SK-N-MC (cell line): ENCODE data around the gene KISS1.
A peak's percentile ranks its signal among the peaks of the same experiment; 100 is the strongest.

Experiments used
- DNase-seq: peaks from one replicate; pipeline ENCODE4 v3.0.0-alpha.2; 2011; ENCODE audit warnings: low read depth, low spot score
- H3K27ac ChIP-seq: fragments of 200-600 bp; sonication (generic); 2 replicates; pipeline ENCODE4 v1.5.1; 2016; ENCODE audit warnings: mixed run types
- H3K36me3 ChIP-seq: fragments of 200-600 bp; sonication (generic); 2 replicates; pipeline ENCODE4 v1.6.1; 2017; ENCODE audit warnings: antibody characterized with exemption, low read length, mixed read lengths; ENCODE audit not compliant: insufficient read depth
- H3K4me3 ChIP-seq: fragments of 200-600 bp; sonication (generic); 2 replicates; pipeline ENCODE4 v1.5.1; 2016
- H3K9ac ChIP-seq: fragments of 200-600 bp; sonication (generic); 2 replicates; pipeline ENCODE4 v1.8.0; 2017; ENCODE audit warnings: mixed run types, mixed read lengths; ENCODE audit not compliant: insufficient read length
- H3K9me3 ChIP-seq: fragments of 200-600 bp; sonication (generic); 2 replicates; pipeline ENCODE4 v1.6.1; 2017; ENCODE audit warnings: low read depth, mild to moderate bottlenecking, antibody characterized with exemption, low read length, moderate library complexity, mixed read lengths
- EZH2 ChIP-seq: fragments of 200-600 bp; sonication (generic); IDR thresholded peaks from one replicate; pipeline ENCODE4 v1.6.1; 2017; ENCODE audit warnings: antibody characterized with exemption
- FOXP2 ChIP-seq: optimal IDR thresholded peaks from 2 replicates; pipeline ENCODE3; 2011; ENCODE audit warnings: mild to moderate bottlenecking, moderate library complexity; ENCODE audit not compliant: insufficient read depth; ENCODE audit errors: extremely low read length, control extremely low read depth
- POLR2AphosphoS5 ChIP-seq: IDR thresholded peaks from 2 replicates; pipeline ENCODE4 v1.6.1; 2012; ENCODE audit warnings: mild to moderate bottlenecking, low read depth, low read length, borderline replicate concordance

The KISS1 gene

DNA sequence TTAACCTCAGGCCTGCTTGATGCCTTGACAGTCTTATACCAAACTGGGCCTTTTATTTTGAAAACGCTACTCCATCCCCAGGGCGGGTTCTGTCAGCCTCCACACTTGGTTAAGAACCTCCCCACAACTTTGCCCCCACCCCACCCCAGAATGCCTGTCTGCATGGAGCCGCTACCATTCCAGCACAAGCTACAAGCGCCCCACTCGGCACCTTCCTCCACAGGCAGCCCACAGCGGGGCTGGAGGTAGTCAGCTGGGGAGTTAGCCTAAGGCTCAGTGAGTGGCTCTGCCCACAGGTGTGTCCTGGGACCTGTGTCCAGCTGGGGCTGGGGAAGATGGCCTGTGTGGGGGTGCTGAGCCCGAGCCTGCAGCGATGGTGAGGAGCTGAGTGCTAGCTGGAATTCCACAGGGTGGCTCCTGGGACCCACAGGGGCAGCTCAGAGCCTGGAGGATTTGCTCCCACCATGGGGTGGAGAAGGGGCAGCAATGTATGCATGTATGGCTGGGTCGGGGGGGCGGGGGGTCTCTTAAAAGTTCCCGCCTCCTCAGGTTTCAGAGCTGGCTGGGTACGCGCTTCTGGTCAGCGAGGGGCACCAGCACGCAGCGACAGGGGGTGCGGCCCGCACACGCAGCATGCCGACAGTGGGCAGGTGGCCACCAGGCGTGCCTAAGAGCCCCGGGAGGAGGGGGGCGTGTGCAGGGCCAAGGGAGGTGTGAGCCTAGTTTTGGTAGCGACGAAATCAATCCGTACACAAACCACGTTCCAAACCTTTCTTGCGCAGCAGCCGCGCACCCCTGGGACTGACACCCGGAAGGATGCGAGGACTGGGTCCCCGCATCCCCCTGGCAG is 45.4 kb downstream of the KISS1 start:
- no peak overlapping the region for H3K27ac ChIP-seq
- H3K9me3 ChIP-seq = no peaks in the 10 kb centered on the region
- peak overlapping the region; percentile 85 for H3K4me3 ChIP-seq
- DNase-seq = no peak
- H3K36me3 ChIP-seq = no peaks in the 10 kb centered on the region
- TF ChIP-seq POLR2AphosphoS5 = no peak
- H3K9ac ChIP-seq = peak overlapping the region; percentile 68

- Histone ChIP-seq H3K9ac (no peak overlapping the region), H3K36me3 (no peaks in the 10 kb centered on the region), H3K27ac (no peak overlapping the region), H3K4me3 (no peak overlapping the region), H3K9me3 (no peaks in the 10 kb centered on the region)
- TF ChIP-seq FOXP2 (no peak), EZH2 (no peak), POLR2AphosphoS5 (no peak)
- no peak for DNase-seq
Observed at GRCh38 chr1:204149635-204150565, 46.4 kb downstream of the KISS1 start.

DNA sequence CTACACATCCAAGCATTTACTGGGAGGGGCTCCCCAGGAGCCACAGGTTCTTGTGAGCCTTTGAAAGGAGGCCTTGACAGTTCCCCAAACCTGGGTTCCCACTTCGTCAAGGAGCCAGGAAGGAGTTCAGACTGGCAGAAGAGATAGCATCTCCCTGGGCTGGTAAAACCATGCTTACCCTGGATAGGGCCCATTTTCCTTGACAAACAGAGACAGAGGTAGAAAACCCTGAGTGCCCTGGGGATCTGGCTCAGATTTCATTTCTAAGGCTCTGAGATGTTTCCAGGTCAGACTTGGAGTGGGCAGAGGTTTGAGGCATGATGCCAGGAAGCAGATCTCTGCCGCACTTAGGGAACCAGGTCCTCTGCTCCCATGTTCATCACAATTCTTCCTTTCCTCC is 47.2 kb downstream of the KISS1 start:
- no peak overlapping the region for H3K9ac ChIP-seq
- H3K9me3 ChIP-seq = no peaks in the 10 kb centered on the region
- no peak overlapping the region for H3K27ac ChIP-seq

GRCh38 chr1:204147406-204148383 is 48.6 kb downstream of the KISS1 start:
- no peak for TF ChIP-seq POLR2AphosphoS5
- TF ChIP-seq EZH2 = no peak
- no peak for TF ChIP-seq FOXP2
- Histone ChIP-seq H3K4me3 (no peak overlapping the region), H3K27ac (no peak overlapping the region), H3K9ac (no peak overlapping the region), H3K36me3 (no peaks in the 10 kb centered on the region), H3K9me3 (no peaks in the 10 kb centered on the region)
- DNase-seq = no peak

More for the DNA sequence above, 47.2 kb downstream of the KISS1 start:
- H3K36me3 ChIP-seq = no peaks in the 10 kb centered on the region
- no peak overlapping the region for H3K4me3 ChIP-seq
- no peak for DNase-seq
- TF ChIP-seq POLR2AphosphoS5 (no peak), FOXP2 (no peak), EZH2 (no peak)

DNA sequence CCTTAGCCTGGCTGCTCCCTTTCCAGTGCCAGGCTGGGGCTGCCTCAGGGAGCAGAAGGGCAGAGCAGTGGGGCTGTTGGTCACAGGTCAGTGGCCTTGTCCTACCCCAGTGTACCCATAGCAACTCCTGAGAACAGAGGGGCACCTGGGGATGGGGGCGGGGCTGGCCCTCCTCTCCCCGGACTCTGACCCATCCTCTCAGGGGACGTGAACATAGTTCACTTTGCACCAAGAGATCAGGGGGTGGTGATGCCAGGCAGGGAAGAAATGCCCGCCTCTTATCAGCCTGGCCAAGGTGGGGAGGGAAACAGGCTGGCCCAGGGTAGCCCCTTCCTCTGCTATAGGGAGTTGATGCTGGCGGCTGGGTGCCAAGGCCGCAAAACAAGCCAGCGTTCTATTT is 49.3 kb downstream of the KISS1 start:
- TF ChIP-seq POLR2AphosphoS5 = no peak
- TF ChIP-seq EZH2 = no peak
- TF ChIP-seq FOXP2 = no peak
- no peaks in the 10 kb centered on the region for H3K9me3 ChIP-seq
- no peak for DNase-seq
- no peak overlapping the region for H3K9ac ChIP-seq
- no peak overlapping the region for H3K4me3 ChIP-seq
- no peak overlapping the region for H3K27ac ChIP-seq
- H3K36me3 ChIP-seq = no peaks in the 10 kb centered on the region

GRCh38 chr1:204146309-204146708 is 50.0 kb downstream of the KISS1 start:
- TF ChIP-seq POLR2AphosphoS5 = no peak
- no peak for TF ChIP-seq EZH2
- TF ChIP-seq FOXP2 = no peak
- no peak overlapping the region for H3K4me3 ChIP-seq
- H3K9me3 ChIP-seq = no peaks in the 10 kb centered on the region
- H3K27ac ChIP-seq = no peak overlapping the region
- no peak for DNase-seq
- H3K36me3 ChIP-seq = no peaks in the 10 kb centered on the region
- H3K9ac ChIP-seq = no peak overlapping the region

- Histone ChIP-seq H3K27ac (no peak overlapping the region), H3K4me3 (no peak overlapping the region), H3K9ac (no peak overlapping the region), H3K9me3 (no peaks in the 10 kb centered on the region), H3K36me3 (no peaks in the 10 kb centered on the region)
- no peak for DNase-seq
- TF ChIP-seq EZH2 (no peak), FOXP2 (no peak), POLR2AphosphoS5 (no peak)
Observed at GRCh38 chr1:204145033-204145504, 51.2 kb downstream of the KISS1 start.
